ENCODE data around the gene RBM33.

DNA sequence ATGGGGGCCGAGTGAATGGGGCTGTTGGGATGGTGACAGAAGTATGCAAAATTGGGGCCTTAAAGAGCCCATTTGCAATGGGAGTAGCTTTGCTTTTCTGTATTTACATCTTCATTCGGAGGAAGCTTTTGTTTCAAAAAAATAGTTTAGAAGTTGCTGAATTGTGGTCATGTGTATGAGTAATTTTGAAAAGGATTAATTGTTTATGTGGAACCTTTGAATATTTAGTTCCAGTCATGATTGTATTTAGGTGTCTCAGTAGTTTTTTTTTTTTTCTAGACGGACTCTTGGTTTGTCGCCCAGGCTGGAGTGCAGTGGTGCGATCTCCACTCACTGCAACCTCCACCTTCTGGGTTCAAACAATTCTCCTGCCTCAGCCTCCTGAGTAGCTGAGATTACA lies 37.2 kb downstream of the RBM33 start:
- no peak for TF ChIP-seq EZH2 (IDR thresholded peaks at IDR 0.05)
- no peak for TF ChIP-seq POLR2AphosphoS5 (IDR thresholded peaks at IDR 0.05; ENCODE audit: borderline replicate concordance, low read depth, low read length)
- no peak for TF ChIP-seq FOXP2 (optimal IDR thresholded peaks at IDR 0.05; ENCODE audit: control extremely low read depth, extremely low read length, insufficient read depth)
